Progenitor cell of endocrine pancreas (in vitro differentiated cells): Measurements from ENCODE around the gene AIG1. TPM values are rescaled to one million over a fixed set of nuclear protein-coding genes. Genes with fewer than 3 reads are reported as not detected.
"Not testable (repeated sequence)": the region's sequence is repeated elsewhere in the genome, so short reads cannot be mapped to it uniquely, and the experiment has no call there.

Source experiments
- DNase-seq: peaks from one replicate; pipeline ENCODE4 v3.0.0; 2021; ENCODE audit warnings: low spot score; ENCODE audit not compliant: unreplicated experiment
- H3K27ac Mint-ChIP-seq: 2 replicates; pipeline ENCODE4 v1.8.0; 2021; ENCODE audit warnings: mild to moderate bottlenecking, moderate library complexity, mixed read lengths
- H3K27me3 Mint-ChIP-seq: 2 replicates; pipeline ENCODE4 v1.8.0; 2021; ENCODE audit warnings: mixed read lengths
- H3K36me3 Mint-ChIP-seq: 2 replicates; pipeline ENCODE4 v1.8.0; 2022; ENCODE audit warnings: mixed read lengths; ENCODE audit not compliant: insufficient read depth
- H3K4me1 Mint-ChIP-seq: 2 replicates; pipeline ENCODE4 v1.8.0; 2021; ENCODE audit warnings: low read depth, mixed read lengths
- H3K4me3 Mint-ChIP-seq: 2 replicates; pipeline ENCODE4 v1.8.0; 2021; ENCODE audit warnings: low read depth, mild to moderate bottlenecking, moderate library complexity, mixed read lengths
- H3K9me3 Mint-ChIP-seq: 2 replicates; pipeline ENCODE4 v1.8.0; 2021; ENCODE audit warnings: low read depth, mixed read lengths
- CTCF ChIP-seq: fragments of 200-600 bp; sonication (generic); IDR thresholded peaks from one replicate; pipeline ENCODE4 v1.5.0; 2021; ENCODE audit warnings: antibody characterized with exemption, mild to moderate bottlenecking; ENCODE audit not compliant: unreplicated experiment
- total RNA-seq: library from RNA; stranded (reverse); gene quantifications from 2 replicates; pipeline ENCODE4 v1.2.1, GENCODE V29; 2021

AIG1 gene
- total RNA-seq, 1 donor from 2014 or later = 40.0 TPM

DNA sequence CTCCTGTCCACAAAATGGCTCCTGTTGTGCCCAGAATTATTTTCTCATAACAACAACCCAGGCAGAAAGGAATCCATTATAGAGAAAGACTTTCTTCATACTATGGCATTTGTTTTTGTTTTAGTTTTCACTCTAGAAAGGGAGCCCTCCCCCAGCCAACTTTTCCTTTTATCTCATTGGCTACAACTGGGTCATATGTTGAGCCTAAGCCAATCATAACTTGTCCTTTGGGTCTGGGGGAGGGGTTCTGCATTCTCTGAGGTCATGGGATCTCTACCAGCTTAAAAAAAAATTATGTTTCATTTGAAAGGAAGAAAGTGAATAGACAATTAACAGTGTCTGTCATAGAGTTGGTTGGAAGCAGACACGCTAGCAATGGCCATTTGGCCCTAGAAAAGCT lies 177.6 kb downstream of the AIG1 start:
- Mint-ChIP-seq H3K36me3 (no peaks in the 10 kb centered on the region), H3K27ac (no peak overlapping the region), H3K4me1 (no peaks in the 10 kb centered on the region), H3K9me3 (no peaks in the 10 kb centered on the region), H3K27me3 (no peaks in the 10 kb centered on the region), H3K4me3 (no peak overlapping the region)
- TF ChIP-seq CTCF = no peak
- DNase-seq = no peak

- peaks cover 3% of the 10 kb centered on the region for H3K36me3 Mint-ChIP-seq
- no peaks in the 10 kb centered on the region for H3K4me1 Mint-ChIP-seq
- H3K27ac Mint-ChIP-seq = no peak overlapping the region
- no peak for TF ChIP-seq CTCF
- no peaks in the 10 kb centered on the region for H3K27me3 Mint-ChIP-seq
- peaks cover 6% of the 10 kb centered on the region for H3K9me3 Mint-ChIP-seq
- no peak for DNase-seq
- no peak overlapping the region for H3K4me3 Mint-ChIP-seq
Measured at GRCh38 chr6:143241111-143241510, 180.4 kb downstream of the AIG1 start.

DNA sequence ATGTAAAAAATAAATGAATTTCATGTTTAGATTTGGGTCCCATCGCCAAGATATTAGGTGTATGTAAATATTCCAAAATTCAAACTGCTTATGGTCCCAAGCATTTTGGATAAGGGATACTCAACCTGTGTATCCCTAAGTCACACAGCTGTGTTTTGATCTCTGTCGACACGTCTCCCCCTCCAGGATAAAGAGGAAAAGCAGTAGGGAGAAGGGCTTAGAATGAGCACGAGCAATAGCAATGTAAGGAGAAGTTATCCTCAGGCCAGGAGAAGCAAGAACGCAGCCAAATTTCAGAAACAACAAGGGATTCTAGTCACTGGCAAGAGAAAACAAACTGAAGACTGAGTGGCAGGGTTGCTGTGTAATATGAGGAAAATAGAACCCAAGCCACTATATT lies 181.2 kb downstream of the AIG1 start:
- no peak for TF ChIP-seq CTCF
- Mint-ChIP-seq H3K4me3 (no peak overlapping the region), H3K27ac (no peak overlapping the region), H3K36me3 (peaks cover 4% of the 10 kb centered on the region), H3K9me3 (peaks cover 10% of the 10 kb centered on the region), H3K27me3 (no peaks in the 10 kb centered on the region), H3K4me1 (no peaks in the 10 kb centered on the region)
- no peak for DNase-seq

- DNase-seq = no peak
- peaks cover 10% of the 10 kb centered on the region for H3K9me3 Mint-ChIP-seq
- TF ChIP-seq CTCF = no peak
- no peaks in the 10 kb centered on the region for H3K4me1 Mint-ChIP-seq
- no peak overlapping the region for H3K27ac Mint-ChIP-seq
- no peaks in the 10 kb centered on the region for H3K27me3 Mint-ChIP-seq
- H3K4me3 Mint-ChIP-seq = no peak overlapping the region
- peaks cover 4% of the 10 kb centered on the region for H3K36me3 Mint-ChIP-seq
Measured at GRCh38 chr6:143243786-143244185, 183.1 kb downstream of the AIG1 start.

DNA sequence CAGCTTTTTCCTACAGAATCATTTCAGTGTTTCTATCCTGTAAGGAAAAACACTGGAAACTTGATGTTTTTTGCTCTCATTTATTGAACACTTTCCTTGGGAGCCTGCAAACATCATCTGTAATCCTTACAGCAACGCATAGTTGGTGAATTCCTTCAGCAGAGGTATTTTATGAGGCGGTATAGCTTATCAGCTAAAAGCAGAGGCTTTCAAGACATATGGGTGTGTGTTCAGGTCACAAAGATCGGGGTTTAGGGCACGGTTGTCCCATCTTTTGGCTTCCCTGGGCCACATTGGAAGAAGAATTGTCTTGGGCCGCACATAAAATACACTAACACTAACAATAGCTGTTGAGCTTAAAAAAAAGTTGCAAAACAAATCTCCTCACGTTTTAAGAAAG lies 185.0 kb downstream of the AIG1 start:
- Mint-ChIP-seq H3K27ac (no peak overlapping the region), H3K36me3 (peaks cover 6% of the 10 kb centered on the region), H3K9me3 (peaks cover 15% of the 10 kb centered on the region), H3K4me3 (no peak overlapping the region), H3K27me3 (no peaks in the 10 kb centered on the region), H3K4me1 (no peaks in the 10 kb centered on the region)
- no peak for DNase-seq
- TF ChIP-seq CTCF = no peak

DNA sequence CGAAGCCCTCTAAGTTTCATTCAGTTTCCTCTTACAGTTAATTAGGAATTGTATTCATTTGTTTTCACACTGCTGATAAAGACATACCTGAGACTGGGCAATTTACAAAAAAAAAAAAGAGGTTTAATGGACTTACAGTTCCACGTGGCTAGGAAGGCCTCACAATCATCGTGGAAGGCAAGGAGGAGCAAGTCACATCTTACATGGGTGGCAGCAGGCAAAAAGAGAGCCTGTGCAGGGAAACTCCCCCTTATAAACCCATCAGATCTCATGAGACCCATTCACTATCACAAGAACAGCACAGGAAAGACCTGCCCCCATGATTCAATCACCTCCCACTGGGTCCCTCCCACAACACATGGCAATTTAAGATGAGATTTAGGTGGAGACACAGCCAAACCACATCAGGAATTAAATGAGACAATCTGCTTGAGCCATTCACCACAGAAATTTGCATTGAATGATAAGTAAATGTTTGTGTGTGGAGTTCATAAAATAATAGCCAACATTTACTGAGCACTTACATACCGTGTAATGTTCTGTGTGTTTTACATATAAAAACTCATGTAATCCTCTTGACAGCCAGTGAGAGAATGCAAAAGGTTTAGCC lies 185.6 kb downstream of the AIG1 start:
- peaks cover 18% of the 10 kb centered on the region for H3K9me3 Mint-ChIP-seq
- not testable (repeated sequence) for H3K4me1 Mint-ChIP-seq, H3K27me3 Mint-ChIP-seq, H3K36me3 Mint-ChIP-seq, H3K4me3 Mint-ChIP-seq, DNase-seq, H3K27ac Mint-ChIP-seq
